GM12878 (cell line): ENCODE measurements around the gene CENPK. TPM values are rescaled to one million over a fixed set of nuclear protein-coding genes. Genes with fewer than 3 reads are reported as not detected.

Source experiments
- ATAC-seq: fragments of 200-7000 bp; cut with Tn5 transposase; 3 replicates; pipeline ENCODE4 v1.9.1; 2020; ENCODE audit warnings: mild to moderate bottlenecking, moderate library complexity
- BruUV-seq: library from RNA; stranded (reverse); fragments of 400-500 nt; replicated peaks from 2 replicates; lab custom pipeline; 2021; lab: Mats Ljungman, UMichigan
- CTCF ChIA-PET: fragments of 300-600 bp; sonication (Branson Sonifier 250); formaldehyde crosslinking; extraction: SDS; loops from one replicate; lab custom pipeline; 2021; ENCODE audit warnings: inconsistent platforms; lab: Yijun Ruan, JAX
- POLR2A ChIA-PET: fragments of 350-600 bp; formaldehyde crosslinking; extraction: SDS; loops from one replicate; lab custom pipeline; 2021; ENCODE audit warnings: inconsistent platforms; lab: Charles Lee
- RAD21 ChIA-PET: fragments of 300-600 bp; sonication (Branson Sonifier 250); formaldehyde crosslinking; loops from one replicate; lab custom pipeline; 2023; ENCODE audit warnings: antibody characterized with exemption; ENCODE audit not compliant: unreplicated experiment; lab: Charles Lee
- SMC1A ChIA-PET: fragments of 300-600 bp; sonication (Branson Sonifier 250); formaldehyde crosslinking; loops from one replicate; lab custom pipeline; 2023; ENCODE audit not compliant: unreplicated experiment, uncharacterized antibody; lab: Charles Lee
- DNase-seq: peaks from one replicate; pipeline ENCODE4 v3.0.0-alpha.2; 2011; ENCODE audit warnings: low read depth, low spot score
- FAIRE-seq: peaks from 3 replicates; lab custom pipeline; 2011; peaks lifted over from hg19 to GRCh38; lab: Jason Lieb, UNC
- H2AFZ ChIP-seq: 2 replicates; pipeline ENCODE4 v1.6.0; 2011; ENCODE audit warnings: low read depth, low read length, control low read depth; ENCODE audit not compliant: control insufficient read depth
- H3K27ac ChIP-seq: 2 replicates; pipeline ENCODE4 v1.5.1; 2011; ENCODE audit warnings: control low read depth; ENCODE audit not compliant: control insufficient read depth, insufficient read depth
- H3K27me3 ChIP-seq, 2 experiments: replicated peaks in 1 of 2; 2 replicates each; pipeline versions ENCODE4 v1.6.0 to v1.6.1; 2011; ENCODE audit warnings: low read length in 1 of 2; ENCODE audit not compliant: control insufficient read depth in 2 of 2, insufficient read depth in 2 of 2
- H3K36me3 ChIP-seq, 2 experiments: 2 replicates each; pipeline ENCODE4 v1.5.1; 2011; ENCODE audit warnings: low read length in 1 of 2; ENCODE audit not compliant: control insufficient read depth in 2 of 2, insufficient read depth in 2 of 2
- H3K4me1 ChIP-seq: 2 replicates; pipeline ENCODE4 v1.6.1; 2011; ENCODE audit warnings: mild to moderate bottlenecking, low read length, moderate library complexity, mixed read lengths; ENCODE audit not compliant: control insufficient read depth, insufficient read depth
- H3K4me2 ChIP-seq: 2 replicates; pipeline ENCODE4 v1.6.0; 2011; ENCODE audit warnings: control low read depth; ENCODE audit not compliant: control insufficient read depth, insufficient read depth
- H3K4me3 ChIP-seq: fragments of 200-600 bp; sonication (generic); 2 replicates; pipeline ENCODE4 v1.5.1; 2016
- H3K79me2 ChIP-seq: 2 replicates; pipeline ENCODE4 v1.6.0; 2011; ENCODE audit warnings: low read length; ENCODE audit not compliant: control insufficient read depth, insufficient read depth
- H3K9ac ChIP-seq: 2 replicates; pipeline ENCODE4 v1.8.0; 2011; ENCODE audit warnings: low read length, control low read depth, mixed read lengths; ENCODE audit not compliant: control insufficient read depth, insufficient read depth
- H3K9me3 ChIP-seq: replicated peaks from 3 replicates; pipeline ENCODE4 v1.5.1; 2011; ENCODE audit warnings: mild to moderate bottlenecking, low read length; ENCODE audit not compliant: control insufficient read depth, insufficient read depth
- H4K20me1 ChIP-seq: 2 replicates; pipeline ENCODE4 v1.6.0; 2011; ENCODE audit not compliant: control insufficient read depth, insufficient read depth
- ATF7 ChIP-seq: fragments of 450-650 bp; IDR thresholded peaks from 2 replicates; pipeline ENCODE4 v1.6.1; 2016; ENCODE audit warnings: low read depth, mild to moderate bottlenecking
- CEBPB ChIP-seq, 2 experiments: fragments of 150-350 bp in 1 of 2; IDR thresholded peaks; 2 replicates each; pipeline ENCODE4 v1.6.1; 2012 to 2014; ENCODE audit warnings: low read depth in 2 of 2, low read length in 2 of 2, borderline replicate concordance in 1 of 2, inconsistent platforms in 1 of 2
- CHD4 ChIP-seq: fragments of 200-600 bp; sonication (generic); IDR thresholded peaks from 2 replicates; pipeline ENCODE4 v1.6.1; 2016; ENCODE audit warnings: mild to moderate bottlenecking
- CREB1 ChIP-seq: IDR thresholded peaks from 2 replicates; pipeline ENCODE4 v1.6.1; 2012; ENCODE audit warnings: low read depth, mild to moderate bottlenecking, inconsistent platforms
- E2F4 ChIP-seq: IDR thresholded peaks from 2 replicates; pipeline ENCODE4 v1.6.1; 2012; ENCODE audit warnings: low read depth, low read length, improper control_type of control experiment
- EP300 ChIP-seq, 2 experiments: fragments of 150-350 bp in 1 of 2; IDR thresholded peaks; 2 replicates each; pipeline ENCODE4 v1.6.1; 2011 to 2012; ENCODE audit warnings: low read depth in 2 of 2, low read length in 2 of 2, borderline replicate concordance in 1 of 2, improper control_type of control experiment in 1 of 2, inconsistent platforms in 1 of 2; ENCODE audit not compliant: control insufficient read depth in 1 of 2
- JUND ChIP-seq: IDR thresholded peaks from 2 replicates; pipeline ENCODE4 v1.6.1; 2012; ENCODE audit warnings: low read depth, mild to moderate bottlenecking, low read length, improper control_type of control experiment, moderate library complexity
- NBN ChIP-seq: fragments of 450-650 bp; IDR thresholded peaks from 2 replicates; pipeline ENCODE4 v1.6.1; 2016
- RB1 ChIP-seq: fragments of 450-650 bp; formaldehyde crosslinking; IDR thresholded peaks from 2 replicates; pipeline ENCODE4 v1.6.1; 2017; ENCODE audit warnings: mild to moderate bottlenecking, borderline replicate concordance
- SMAD1 ChIP-seq: fragments of 450-650 bp; IDR thresholded peaks from 2 replicates; pipeline ENCODE4 v1.6.1; 2018; ENCODE audit warnings: mild to moderate bottlenecking, low read depth; ENCODE audit not compliant: partially characterized antibody
- SMAD5 ChIP-seq: IDR thresholded peaks from 2 replicates; pipeline ENCODE4 v1.6.1; 2016; ENCODE audit warnings: antibody characterized with exemption, low read depth
- SRF ChIP-seq, 2 experiments: IDR thresholded peaks; 2 replicates each; pipeline ENCODE4 v1.6.1; 2011; ENCODE audit warnings: low read depth in 2 of 2, low read length in 2 of 2, mild to moderate bottlenecking in 1 of 2, moderate library complexity in 1 of 2
- SUZ12 ChIP-seq: fragments of 200-600 bp; sonication (generic); IDR thresholded peaks from one replicate; pipeline ENCODE4 v1.6.1; 2018; ENCODE audit warnings: antibody characterized with exemption, mild to moderate bottlenecking; ENCODE audit not compliant: unreplicated experiment
- YY1 ChIP-seq: IDR thresholded peaks from 2 replicates; pipeline ENCODE4 v1.6.1; 2011; ENCODE audit warnings: low read depth, mild to moderate bottlenecking, low read length
- ZNF24 ChIP-seq: fragments of 450-650 bp; IDR thresholded peaks from 2 replicates; pipeline ENCODE4 v1.6.1; 2017; ENCODE audit warnings: antibody characterized with exemption, mild to moderate bottlenecking
- ZNF274 ChIP-seq: IDR thresholded peaks from one replicate; pipeline ENCODE4 v1.8.0; 2011; ENCODE audit not compliant: insufficient read length, insufficient read depth
- WGBS: methylation state at CpG from one replicate; pipeline ENCODE4 v1.1.6; 2016; ENCODE audit warnings: low lambda C conversion rate; ENCODE audit not compliant: insufficient replicate concordance, insufficient coverage; ENCODE audit errors: missing lambda C conversion rate; 5-methylcytosine and 5-hydroxymethylcytosine counted together
- in situ Hi-C: fragments of 300-500 bp; cut with MboI; formaldehyde crosslinking; loops from 9 replicates; pipeline ENCODE4 v1.14.3; 2018; ENCODE audit warnings: mixed read lengths
- intact Hi-C: fragments of 100-400 bp; cut with micrococcal nuclease; formaldehyde crosslinking; loops from one replicate; pipeline ENCODE4 v1.14.2; 2022; ENCODE audit not compliant: unreplicated experiment
- polyA plus RNA-seq, 11 experiments: library from polyadenylated mRNA; depleted of rRNA in 4 of 11; unstranded in 6 of 11; stranded (reverse) in 5 of 11; fragments of >200 nt; fragmentation: Nextera tagmentation in 4 of 11; fragmentation: Illumina TruSeq in 1 of 11; extraction: Ambion mirVana in 4 of 11; extraction: Trizol in 1 of 11; gene quantifications; 1 replicate in 1 of 11; 2 replicates in 10 of 11; pipeline versions ENCODE4 v1.2.1 to v1.2.3, GENCODE V29; 2011 to 2016; ENCODE audit warnings: inconsistent platforms in 2 of 11, missing spikeins in 2 of 11, low read depth in 1 of 11
- total RNA-seq, 4 experiments: library from RNA; depleted of rRNA in 3 of 4; stranded (reverse); fragments of >200 nt in 3 of 4; fragmentation: Illumina TruSeq in 1 of 4; extraction: Trizol in 1 of 4; gene quantifications; 2 replicates each; pipeline versions ENCODE4 v1.2.1 to v1.2.3, GENCODE V29; 2013 to 2021
- TF ChIP-seq, protein P1 (sequence below): fragments of 450-650 bp; IDR thresholded peaks from 2 replicates; pipeline ENCODE4 v1.6.1; 2016; ENCODE audit warnings: mild to moderate bottlenecking
- TF ChIP-seq, protein P2 (sequence below): fragments of 450-650 bp; IDR thresholded peaks from 2 replicates; pipeline ENCODE4 v1.6.1; 2016; ENCODE audit warnings: mild to moderate bottlenecking

CENPK gene
- total and polyA plus RNA-seq, 10 of the 15 experiments (the other 5 are each of a cell fraction or from before 2014, with no cell fraction given), result 29.5 to 94.3 (median 43.2) TPM

- Histone ChIP-seq H3K9me3 (no peaks in the 10 kb centered on the region), H3K36me3 (no peaks in the 10 kb centered on the region), H3K4me2 (no peak overlapping the region), H3K4me1 (no peaks in the 10 kb centered on the region), H2AFZ (no peak overlapping the region), H4K20me1 (no peaks in the 10 kb centered on the region), H3K79me2 (no peaks in the 10 kb centered on the region), H3K27ac (no peak overlapping the region), H3K27me3 (no peaks in the 10 kb centered on the region), H3K9ac (no peak overlapping the region), H3K4me3 (no peak overlapping the region)
- FAIRE-seq, result peak; percentile 23
- ChIA-PET CTCF (interaction anchor here (0.6 kb wide), 1 partner anchor 16 kb away, joined by 3 read pairs; no protein-coding TSS in a partner anchor), SMC1A (interaction anchor here (1.6 to 1.7 kb wide), 2 partner anchors 13 to 370 kb away, joined by 3 read pairs; no protein-coding TSS in a partner anchor), RAD21 (no interaction called here), POLR2A (no interaction called here)
- no peak for DNase-seq
- in situ Hi-C loops, result no loop called here
- intact Hi-C loops, result no loop called here
- no peak for ATAC-seq
- 49% methylated on average over 3 of the region's 3 CpGs for WGBS
- BruUV-seq, result no TSS peak
- no peak for TF ChIP-seq JUND
- TF ChIP-seq SMAD5, result no peak
- TF ChIP-seq E2F4, result no peak
- no peak for TF ChIP-seq ATF7
- TF ChIP-seq CEBPB (IDR thresholded peaks at IDR 0.05; ENCODE audit: borderline replicate concordance in 1 of 2, low read depth in 2 of 2, low read length in 2 of 2), result no peak
- TF ChIP-seq ZNF24, result no peak
- TF ChIP-seq, protein P1, sequence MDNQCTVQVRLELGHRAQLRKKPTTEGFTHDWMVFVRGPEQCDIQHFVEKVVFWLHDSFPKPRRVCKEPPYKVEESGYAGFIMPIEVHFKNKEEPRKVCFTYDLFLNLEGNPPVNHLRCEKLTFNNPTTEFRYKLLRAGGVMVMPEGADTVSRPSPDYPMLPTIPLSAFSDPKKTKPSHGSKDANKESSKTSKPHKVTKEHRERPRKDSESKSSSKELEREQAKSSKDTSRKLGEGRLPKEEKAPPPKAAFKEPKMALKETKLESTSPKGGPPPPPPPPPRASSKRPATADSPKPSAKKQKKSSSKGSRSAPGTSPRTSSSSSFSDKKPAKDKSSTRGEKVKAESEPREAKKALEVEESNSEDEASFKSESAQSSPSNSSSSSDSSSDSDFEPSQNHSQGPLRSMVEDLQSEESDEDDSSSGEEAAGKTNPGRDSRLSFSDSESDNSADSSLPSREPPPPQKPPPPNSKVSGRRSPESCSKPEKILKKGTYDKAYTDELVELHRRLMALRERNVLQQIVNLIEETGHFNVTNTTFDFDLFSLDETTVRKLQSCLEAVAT, result no peak
- TF ChIP-seq YY1, result no peak
- no peak for TF ChIP-seq SMAD1
- TF ChIP-seq CREB1, result no peak
- no peak for TF ChIP-seq ZNF274
- no peak for TF ChIP-seq SUZ12
- TF ChIP-seq EP300 (IDR thresholded peaks at IDR 0.05; ENCODE audit: borderline replicate concordance in 1 of 2, control insufficient read depth in 1 of 2, low read depth in 2 of 2, low read length in 2 of 2), result no peak
- no peak for TF ChIP-seq RB1
- TF ChIP-seq, protein P2, sequence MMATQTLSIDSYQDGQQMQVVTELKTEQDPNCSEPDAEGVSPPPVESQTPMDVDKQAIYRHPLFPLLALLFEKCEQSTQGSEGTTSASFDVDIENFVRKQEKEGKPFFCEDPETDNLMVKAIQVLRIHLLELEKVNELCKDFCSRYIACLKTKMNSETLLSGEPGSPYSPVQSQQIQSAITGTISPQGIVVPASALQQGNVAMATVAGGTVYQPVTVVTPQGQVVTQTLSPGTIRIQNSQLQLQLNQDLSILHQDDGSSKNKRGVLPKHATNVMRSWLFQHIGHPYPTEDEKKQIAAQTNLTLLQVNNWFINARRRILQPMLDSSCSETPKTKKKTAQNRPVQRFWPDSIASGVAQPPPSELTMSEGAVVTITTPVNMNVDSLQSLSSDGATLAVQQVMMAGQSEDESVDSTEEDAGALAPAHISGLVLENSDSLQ, result no peak
- TF ChIP-seq NBN, result no peak
- no peak for TF ChIP-seq SRF (IDR thresholded peaks at IDR 0.05; ENCODE audit: low read depth in 2 of 2, low read length in 2 of 2)
- TF ChIP-seq CHD4, result no peak
Measured at GRCh38 chr5:65468633-65469032, 94.3 kb downstream of the CENPK start.
